ENCODE results near the gene ATOH8. TPM values are rescaled to one million over a fixed set of nuclear protein-coding genes. Genes with fewer than 3 reads are reported as not detected.
A peak's percentile ranks its signal among the peaks of the same experiment; 100 is the strongest.
"Not testable (repeated sequence)": the region's sequence is repeated elsewhere in the genome, so short reads cannot be mapped to it uniquely, and the experiment has no call there.

The ATOH8 gene
- total RNA-seq, 2 experiments from 2014 or later: 0.11 to 0.13 TPM

DNA sequence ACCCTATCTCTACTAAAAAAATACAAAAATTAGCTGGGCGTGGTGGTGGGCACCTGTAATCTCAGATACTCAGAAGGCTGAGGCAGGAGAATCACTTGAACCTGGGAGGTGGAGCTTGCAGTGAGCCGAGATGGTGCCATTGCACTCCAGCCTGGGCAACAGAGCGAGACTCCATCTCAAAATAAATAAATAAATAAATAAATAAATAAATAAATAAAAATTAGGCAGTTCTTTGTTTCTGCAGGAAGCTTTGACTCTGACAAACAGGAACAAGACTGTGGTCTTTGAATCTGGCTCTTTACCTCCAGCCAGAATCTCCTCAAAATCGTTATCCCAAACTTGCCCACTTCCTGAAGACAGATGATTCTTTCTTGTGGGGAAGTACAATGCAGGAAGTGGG, 75.6 kb downstream of the ATOH8 start:
- not testable (repeated sequence) for H3K27ac Mint-ChIP-seq; H3K4me3 Mint-ChIP-seq; ATAC-seq; H3K9me3 Mint-ChIP-seq (ENCODE audit: insufficient read depth); DNase-seq; H3K36me3 Mint-ChIP-seq (ENCODE audit: low read depth); H3K27me3 Mint-ChIP-seq (ENCODE audit: low read depth)
- ChIA-PET CTCF (interaction anchor here (1.0 to 11.2 kb wide), 10 partner anchors 13 to 262 kb away, joined by 3 to 442 read pairs (median 6); partner anchors contain the start of gene ST3GAL5), POLR2A (interaction anchor here (1.9 to 2.5 kb wide), 2 partner anchors 24 to 60 kb away, joined by 6 read pairs; no protein-coding TSS in a partner anchor)
- H3K4me1 Mint-ChIP-seq (ENCODE audit: low read depth): peaks cover 42% of the 10 kb centered on the region

DNA sequence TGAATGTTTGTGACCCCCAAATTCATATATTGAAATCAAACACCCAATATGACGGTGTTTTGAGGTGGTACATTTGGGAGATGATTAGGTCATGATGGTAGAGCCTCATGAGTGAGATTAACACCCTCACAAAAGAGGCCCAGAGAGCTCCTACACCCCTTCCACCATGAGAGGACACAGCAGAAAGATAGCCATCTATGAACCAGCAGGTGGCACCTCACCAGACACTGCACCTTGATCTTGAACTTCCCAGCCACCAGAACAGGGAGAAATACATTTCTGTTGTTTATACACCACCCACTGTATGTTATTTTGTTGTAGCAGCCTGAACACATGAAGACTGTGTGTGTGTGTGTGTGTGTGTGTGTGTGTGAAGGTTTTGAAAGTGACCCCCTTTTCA, 76.9 kb downstream of the ATOH8 start:
- ATAC-seq: no peak
- DNase-seq: peak; percentile 44
- H3K9me3 Mint-ChIP-seq (ENCODE audit: insufficient read depth): no peaks in the 10 kb centered on the region

DNA sequence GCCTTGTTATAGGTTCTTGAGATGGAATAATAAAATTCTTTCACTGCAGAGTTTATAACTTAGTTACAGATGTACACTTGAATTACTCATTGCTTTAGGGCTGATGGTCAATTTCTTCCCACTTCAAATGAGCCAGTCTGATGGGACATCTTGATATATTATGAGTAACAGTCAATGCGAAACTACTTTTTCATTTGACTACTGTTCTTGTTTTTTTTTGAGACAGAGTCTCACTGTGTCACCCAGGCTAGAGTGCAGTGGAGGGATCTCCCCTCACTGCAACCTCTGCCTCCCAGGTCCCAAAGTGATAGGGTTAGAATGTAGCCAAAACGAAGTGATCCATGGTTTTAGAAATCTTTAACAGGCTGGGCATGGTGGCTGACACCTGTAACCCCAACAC, 77.9 kb downstream of the ATOH8 start:
- ATAC-seq (no peak), DNase-seq (no peak)
- Mint-ChIP-seq H3K9me3 (ENCODE audit: insufficient read depth) (no peaks in the 10 kb centered on the region), H3K27ac (no peak overlapping the region), H3K36me3 (ENCODE audit: low read depth) (peaks cover 8% of the 10 kb centered on the region), H3K27me3 (ENCODE audit: low read depth) (peaks cover 3% of the 10 kb centered on the region), H3K4me1 (ENCODE audit: low read depth) (peaks cover 42% of the 10 kb centered on the region), H3K4me3 (no peak overlapping the region)
- ChIA-PET POLR2A (interaction anchor here (1.0 kb wide), 1 partner anchor 205 kb away, joined by 3 read pairs; no protein-coding TSS in a partner anchor), CTCF (interaction anchor here (0.9 to 11.2 kb wide), 12 partner anchors 10 to 257 kb away, joined by 3 to 442 read pairs (median 7); partner anchors contain the start of gene ST3GAL5)

More for the DNA sequence above, 76.9 kb downstream of the ATOH8 start:
- H3K36me3 Mint-ChIP-seq (ENCODE audit: low read depth): peaks cover 7% of the 10 kb centered on the region
- ChIA-PET POLR2A (interaction anchor here (0.5 to 1.9 kb wide), 8 partner anchors 9 to 281 kb away, joined by 3 to 6 read pairs (median 3); partner anchors contain the start of gene POLR1A), CTCF (interaction anchor here (0.7 to 11.2 kb wide), 25 partner anchors 9 to 275 kb away, joined by 3 to 442 read pairs (median 4); partner anchors contain the start of genes POLR1A, PTCD3 and ST3GAL5)
- H3K4me1 Mint-ChIP-seq (ENCODE audit: low read depth): peaks cover 42% of the 10 kb centered on the region
- H3K4me3 Mint-ChIP-seq: no peak overlapping the region
- peaks cover 7% of the 10 kb centered on the region for H3K27me3 Mint-ChIP-seq (ENCODE audit: low read depth)
- no peak overlapping the region for H3K27ac Mint-ChIP-seq

DNA sequence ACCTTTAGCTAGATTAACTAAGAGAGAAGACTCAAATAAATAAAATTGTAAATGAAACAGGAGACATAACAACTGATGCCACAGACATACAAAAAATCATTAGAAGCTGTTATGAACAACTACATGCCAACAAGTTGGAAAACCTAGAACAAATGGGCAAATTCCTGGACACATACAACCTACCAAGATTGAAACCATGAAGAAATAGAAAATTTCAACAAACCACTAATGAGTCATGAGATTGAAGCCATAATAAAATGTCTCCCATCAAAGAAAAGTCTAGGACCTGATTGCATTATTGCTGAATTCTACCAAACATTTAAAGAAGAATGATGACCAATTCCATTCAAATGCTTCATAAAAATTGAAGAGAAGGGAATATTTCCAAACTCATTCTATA, 80.7 kb downstream of the ATOH8 start:
- POLR2A ChIA-PET: no interaction called here
- no peak for DNase-seq
- H3K27me3 Mint-ChIP-seq (ENCODE audit: low read depth): peaks cover 3% of the 10 kb centered on the region
- no peaks in the 10 kb centered on the region for H3K9me3 Mint-ChIP-seq (ENCODE audit: insufficient read depth)
- peaks cover 33% of the 10 kb centered on the region for H3K4me1 Mint-ChIP-seq (ENCODE audit: low read depth)
- H3K36me3 Mint-ChIP-seq (ENCODE audit: low read depth): peaks cover 23% of the 10 kb centered on the region
- no peak overlapping the region for H3K4me3 Mint-ChIP-seq
- no peak overlapping the region for H3K27ac Mint-ChIP-seq
- ATAC-seq: no peak
- CTCF ChIA-PET: interaction anchor here (1.0 to 11.2 kb wide), 3 partner anchors 86 to 246 kb away, joined by 3 to 442 read pairs (median 4); no protein-coding TSS in a partner anchor

Small RNA genes within 50 kb of the gene (microRNA-seq; reads per million reads assigned to microRNA genes)
- gene MIR6071: not detected

Other genes starting within 250 kb of the ATOH8 start
- gene MAT2A, start 214.8 kb upstream of the ATOH8 start, total RNA-seq: 100 to 1,000 TPM; 264 to 273 TPM
- 10 to 100 TPM; 18.9 to 20.0 TPM for gene GGCX, start 192.5 kb upstream of the ATOH8 start, total RNA-seq
- 100 to 1,000 TPM; 141 to 148 TPM for gene VAMP8, start 176.4 kb upstream of the ATOH8 start, total RNA-seq
- 10 to 100 TPM; 72.0 to 74.4 TPM for gene VAMP5, start 169.6 kb upstream of the ATOH8 start, total RNA-seq
- gene RNF181, start 158.2 kb upstream of the ATOH8 start, total RNA-seq: 100 to 1,000 TPM in 1 of 2 experiments, 10 to 100 TPM in 1; 91.0 to 104 TPM
- gene TMEM150A, start 151.3 kb upstream of the ATOH8 start, total RNA-seq: 1 to 10 TPM; 1.7 to 1.9 TPM
- gene C2orf68, start 141.9 kb upstream of the ATOH8 start, total RNA-seq: 10 to 100 TPM; 38.9 to 43.4 TPM
- gene USP39, start 137.8 kb upstream of the ATOH8 start, total RNA-seq: 10 to 100 TPM; 81.3 to 82.4 TPM
- not detected for gene SFTPB, start 85.8 kb upstream of the ATOH8 start, total RNA-seq
- gene GNLY, start 59.6 kb upstream of the ATOH8 start, total RNA-seq: 100 to 1,000 TPM; 136 to 143 TPM
- 10 to 100 TPM; 43.4 to 46.7 TPM for gene ST3GAL5, start 135.0 kb downstream of the ATOH8 start, total RNA-seq